Right lung (tissue), 5 donors: Measurements from ENCODE around the gene FAM78A. TPM values are rescaled to one million over a fixed set of nuclear protein-coding genes. Genes with fewer than 3 reads are reported as not detected.
"Not testable (repeated sequence)": the region's sequence is repeated elsewhere in the genome, so short reads cannot be mapped to it uniquely, and the experiment has no call there.

Source experiments
- DNase-seq, 2 donors: peaks; one replicate each; pipeline ENCODE4 v3.0.0-alpha.2; 2013
- polyA plus RNA-seq, 5 donors: library from polyadenylated mRNA; unstranded; fragments of 120-200 nt; gene quantifications; one replicate each; pipeline versions ENCODE4 v1.2.1 to v1.2.3, GENCODE V29; 2013; ENCODE audit warnings: inconsistent platforms in 1 of 5, low replicate concordance in 1 of 5; ENCODE audit not compliant: insufficient read length in 5 of 5, insufficient read depth in 1 of 5

Gene FAM78A
- polyA plus RNA-seq, 5 donors, result 3.8 to 8.2 (median 5.3) TPM

DNA sequence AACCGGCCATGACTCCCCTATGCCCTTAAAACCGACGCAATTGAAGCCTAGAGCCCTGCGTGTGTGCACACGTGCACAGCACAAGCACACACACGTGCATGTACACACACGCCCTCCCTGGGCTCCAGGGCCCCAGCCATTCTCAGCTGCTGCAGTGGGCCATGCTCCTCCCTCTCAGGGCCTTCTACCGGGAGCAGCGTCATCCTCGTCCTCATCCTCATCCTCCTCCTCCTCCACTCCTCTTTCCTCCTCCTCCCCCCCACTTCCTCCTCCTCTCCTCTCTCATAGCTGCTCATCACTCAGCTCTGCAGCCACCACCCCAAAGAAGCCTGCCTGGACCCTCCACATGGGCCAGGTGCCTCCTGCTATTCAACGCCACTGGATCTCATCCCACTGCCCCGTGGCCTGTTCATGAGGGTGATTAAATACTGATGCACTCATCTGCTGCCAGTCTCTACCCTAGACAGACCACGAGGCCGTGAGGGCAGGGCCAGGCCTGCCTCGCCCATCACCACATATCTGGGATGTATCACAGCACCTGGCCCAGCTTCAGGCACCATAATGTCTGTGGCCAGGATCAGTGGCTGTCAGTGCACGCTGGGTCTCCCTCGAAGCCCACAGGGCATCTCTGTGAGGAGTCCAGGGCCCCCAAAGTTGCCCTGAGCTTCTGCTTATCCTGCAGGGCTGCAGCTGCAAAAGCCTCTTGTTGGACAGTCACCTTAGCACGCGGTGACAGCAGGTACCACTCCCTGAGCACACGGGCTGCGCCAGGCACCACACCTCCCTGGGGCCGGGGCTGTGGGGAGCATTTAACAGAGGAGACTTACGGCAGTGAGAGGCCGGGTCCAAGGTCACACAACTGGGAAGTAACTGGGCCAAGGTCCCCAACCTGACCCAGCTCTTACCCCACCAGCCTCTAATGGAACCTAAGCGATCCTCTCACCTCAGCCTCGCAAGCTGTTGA lies 9.8 kb downstream of the FAM78A start:
- no peak for DNase-seq

DNA sequence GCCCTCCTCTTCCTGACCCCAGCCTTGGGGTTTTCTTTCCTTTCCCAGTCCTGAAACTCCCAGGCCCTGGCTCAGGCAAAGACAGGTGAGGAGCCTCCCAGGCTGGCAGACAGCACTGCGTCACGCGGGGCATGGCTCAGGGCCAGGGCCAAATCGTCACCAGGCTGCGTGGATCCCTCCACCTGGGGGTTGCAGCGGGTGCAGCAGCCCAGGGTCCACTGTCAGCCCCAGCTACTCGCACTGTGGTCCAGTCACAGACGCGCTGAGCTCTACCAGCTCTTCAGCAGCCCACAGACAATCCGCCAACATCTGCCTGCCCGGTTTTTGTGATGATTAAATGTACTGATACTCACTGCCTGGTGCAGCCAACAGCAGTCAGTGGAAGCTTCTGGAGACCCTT lies 12.1 kb downstream of the FAM78A start:
- DNase-seq, result no peak

DNA sequence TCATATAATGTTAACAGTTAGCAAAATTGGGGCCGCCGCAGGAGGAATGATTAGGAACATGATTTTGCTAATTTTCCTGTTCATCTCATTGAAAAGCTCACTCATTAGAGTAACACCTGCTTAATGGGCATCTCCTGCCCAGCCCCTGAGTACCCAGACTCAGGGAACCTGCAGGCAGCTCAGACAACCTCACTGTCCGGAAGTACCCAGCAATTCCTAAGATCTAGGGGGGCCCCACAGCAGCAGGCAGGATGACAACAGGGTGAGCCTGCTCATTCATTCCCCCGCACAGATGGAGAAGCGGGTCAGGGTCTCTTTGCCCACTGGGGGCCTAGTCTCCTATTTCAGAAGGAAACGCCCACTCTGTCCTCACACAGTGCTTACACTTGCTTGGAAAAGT lies 12.6 kb downstream of the FAM78A start:
- DNase-seq, result no peak

DNA sequence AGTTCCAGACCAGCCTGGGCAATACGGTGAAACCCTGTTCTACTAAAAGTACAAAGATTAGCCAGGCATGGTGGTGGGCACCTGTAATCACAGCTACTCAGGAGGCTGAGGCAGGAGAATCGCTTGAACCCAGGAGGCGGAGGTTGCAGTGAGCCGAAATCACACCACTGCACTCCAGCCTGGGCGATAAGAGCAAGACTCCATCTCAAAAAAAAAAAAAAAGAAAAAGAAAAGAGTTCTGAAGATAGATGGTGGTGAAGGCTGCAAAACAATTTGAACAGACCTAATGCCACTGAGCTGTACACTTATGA lies 13.3 kb downstream of the FAM78A start:
- not testable (repeated sequence) for DNase-seq

DNA sequence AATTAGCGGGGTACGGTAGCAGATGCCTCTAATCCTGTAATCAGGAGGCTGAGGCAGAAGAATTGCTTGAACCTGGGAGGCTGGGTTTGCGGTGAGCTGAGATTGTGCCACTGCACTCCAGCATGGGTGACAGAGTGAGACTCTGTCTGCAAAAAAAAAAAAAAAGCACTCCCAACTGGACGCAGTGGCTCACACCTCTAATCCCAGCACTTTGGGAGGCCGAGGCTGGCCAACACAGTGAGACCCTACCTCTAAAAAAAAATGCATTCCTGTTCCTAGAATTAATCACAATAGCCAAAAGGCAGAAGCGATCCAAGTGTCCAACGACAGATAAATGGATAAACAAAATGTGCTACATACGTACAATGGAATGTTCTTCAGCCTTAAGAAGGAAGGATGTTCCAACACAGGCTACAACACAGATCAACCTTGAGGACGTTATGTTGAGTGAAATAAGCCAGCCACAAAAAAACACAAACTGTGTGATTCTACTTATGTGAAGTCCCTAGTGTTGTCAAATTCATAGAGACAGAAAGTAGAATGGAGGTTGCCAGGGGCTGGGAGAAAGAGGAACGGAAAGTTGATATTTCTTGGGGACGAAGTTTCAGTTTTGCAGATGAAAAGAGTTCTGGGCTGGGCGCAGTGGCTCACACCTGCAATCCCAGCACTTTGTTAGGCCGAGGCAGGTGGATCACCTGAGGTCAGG lies 13.8 kb downstream of the FAM78A start:
- no peak for DNase-seq

DNA sequence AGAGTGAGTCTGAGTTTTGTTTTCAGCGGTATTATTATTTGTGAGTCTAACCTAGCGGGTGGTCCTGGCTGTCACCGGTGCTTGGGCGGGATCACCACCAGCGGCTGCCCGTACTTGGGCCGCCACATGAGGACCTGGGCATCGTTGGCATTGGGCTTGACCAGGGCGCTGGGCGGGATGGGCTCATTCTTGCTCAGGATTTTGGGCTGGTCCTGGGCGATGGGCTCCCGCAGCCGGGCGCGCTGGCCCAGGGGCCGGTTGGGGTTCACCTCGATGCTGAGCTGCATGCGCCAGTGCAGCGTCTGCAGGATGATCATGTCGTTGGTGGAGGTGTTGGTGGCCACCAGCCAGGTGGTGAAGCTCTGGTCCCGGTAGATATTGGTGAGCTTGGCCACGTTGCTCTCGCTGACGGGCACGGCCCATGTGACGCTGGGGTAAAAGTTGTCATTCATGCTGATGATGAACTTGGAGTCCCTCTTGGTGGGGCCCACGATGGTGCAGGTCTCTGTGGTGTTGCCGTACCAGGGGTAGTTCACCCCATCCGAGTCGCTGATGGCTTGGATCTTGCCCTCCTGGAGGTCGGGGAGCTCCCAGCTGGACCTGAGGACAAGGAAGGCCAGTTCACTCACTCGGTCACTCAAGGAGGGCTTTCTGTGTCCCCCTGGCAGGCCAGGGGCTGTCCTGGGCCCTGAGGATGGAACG lies 15.4 kb downstream of the FAM78A start:
- DNase-seq, result no peak

DNA sequence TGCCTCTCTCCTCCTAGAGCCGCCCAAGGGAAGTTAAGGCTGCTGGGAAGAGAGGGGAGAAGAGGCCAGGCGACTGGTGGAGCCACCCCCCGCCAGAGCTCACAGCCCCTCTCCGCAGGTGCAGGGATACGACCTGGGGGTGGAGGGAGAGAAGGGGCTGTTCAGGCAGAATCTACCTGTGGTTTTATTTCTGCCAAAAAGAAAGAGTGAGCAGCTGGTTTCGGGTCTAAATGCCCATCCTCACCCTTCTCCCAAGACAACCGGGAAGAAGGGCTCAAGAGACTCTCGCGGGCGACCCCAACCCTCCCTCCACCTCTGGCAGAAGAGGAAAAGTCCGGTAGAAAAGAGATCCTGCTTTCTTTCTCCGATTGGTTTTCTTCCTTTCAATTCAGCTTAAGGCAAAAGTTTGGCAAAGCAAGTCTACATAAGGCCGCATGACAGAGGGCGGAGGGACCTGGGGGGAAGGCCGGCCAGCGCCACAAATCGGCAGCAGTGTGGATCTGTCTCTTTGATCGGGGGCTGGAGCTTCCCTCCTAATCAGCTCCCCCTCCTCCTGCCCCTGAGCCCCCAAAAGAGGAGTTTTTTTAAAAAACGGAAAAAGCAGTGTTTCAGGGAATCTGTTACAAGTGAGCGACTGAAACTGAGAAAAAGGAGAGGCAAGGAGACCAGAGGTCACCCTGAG lies 16.3 kb downstream of the FAM78A start:
- DNase-seq, result no peak

DNA sequence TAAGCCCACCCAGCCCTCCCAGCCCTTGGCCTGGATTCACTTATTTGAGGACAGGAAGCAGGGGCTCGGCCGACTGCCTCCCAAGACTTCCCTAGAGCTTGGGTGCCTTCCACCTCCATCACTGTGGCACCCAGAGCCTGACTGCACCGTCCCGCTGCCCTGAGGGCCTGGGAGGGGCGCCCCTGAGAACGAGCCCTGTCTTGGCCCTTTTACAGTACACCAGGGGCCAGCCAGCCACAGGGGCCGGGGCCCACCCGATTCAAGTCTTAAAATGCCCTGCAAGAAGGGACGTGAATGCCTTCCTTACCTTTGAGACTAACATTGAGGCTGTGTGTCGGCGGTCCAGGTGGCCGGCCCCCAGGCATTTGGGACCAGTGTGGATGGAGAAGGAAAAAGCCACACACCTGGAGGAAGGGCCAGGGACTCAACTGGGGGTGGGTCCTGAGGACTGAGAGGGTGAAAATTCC lies 16.8 kb downstream of the FAM78A start:
- no peak for DNase-seq

DNA sequence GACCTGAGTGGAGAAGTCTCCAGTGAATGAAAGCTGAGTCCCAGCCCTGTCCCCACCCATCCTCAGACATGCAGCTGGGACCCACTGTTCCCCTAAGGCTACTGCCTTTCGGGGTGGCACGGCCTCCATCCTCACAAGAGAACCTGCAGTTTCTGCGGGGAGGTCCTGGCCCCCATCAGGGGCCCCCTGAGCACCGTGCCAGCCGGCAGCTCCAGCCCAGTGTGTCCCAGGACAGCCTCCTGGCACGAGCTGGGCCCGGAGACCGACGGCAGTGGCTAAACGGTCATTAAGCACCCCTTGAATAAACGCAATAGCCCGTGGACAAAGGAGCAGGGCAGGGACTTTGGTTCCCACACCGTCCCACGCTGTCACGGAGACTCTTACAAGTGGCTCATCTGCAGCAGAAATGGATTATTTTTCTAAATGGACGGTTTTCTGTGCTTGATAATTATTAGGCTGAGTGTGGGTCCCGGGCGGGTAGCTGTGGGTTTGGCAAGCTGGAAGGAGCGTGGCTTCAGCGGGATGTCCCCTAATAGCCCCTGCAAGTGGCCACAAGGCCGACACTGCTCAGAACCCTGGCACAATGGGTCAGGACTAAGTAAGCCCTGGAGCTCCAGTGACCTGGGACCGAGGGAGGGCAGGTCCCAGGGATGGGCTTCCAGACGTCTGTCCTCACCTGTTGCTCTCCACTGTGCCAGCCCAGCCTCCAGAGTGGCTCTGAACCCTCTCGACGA lies 17.4 kb downstream of the FAM78A start:
- no peak for DNase-seq

DNA sequence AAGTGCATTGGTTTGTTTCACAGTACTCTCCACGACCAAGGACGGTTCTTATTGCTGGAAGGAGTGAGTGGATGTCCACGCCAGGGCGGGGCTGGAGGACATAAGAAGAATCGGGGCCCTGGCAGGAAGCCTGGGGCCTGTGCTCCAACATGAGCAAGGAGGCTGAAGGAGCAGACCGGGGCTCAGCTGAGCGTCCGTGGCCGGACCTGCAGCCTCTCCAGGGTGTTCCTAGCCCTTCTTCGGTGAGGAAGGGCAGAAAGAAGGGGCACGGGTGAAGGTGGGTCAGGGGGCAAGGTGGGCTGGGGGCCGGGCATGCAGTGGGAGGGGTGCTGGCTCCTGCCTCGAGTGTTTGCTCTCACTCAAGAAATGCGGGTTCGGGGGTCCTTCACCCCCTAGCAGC lies 18.1 kb downstream of the FAM78A start:
- DNase-seq, result no peak

DNA sequence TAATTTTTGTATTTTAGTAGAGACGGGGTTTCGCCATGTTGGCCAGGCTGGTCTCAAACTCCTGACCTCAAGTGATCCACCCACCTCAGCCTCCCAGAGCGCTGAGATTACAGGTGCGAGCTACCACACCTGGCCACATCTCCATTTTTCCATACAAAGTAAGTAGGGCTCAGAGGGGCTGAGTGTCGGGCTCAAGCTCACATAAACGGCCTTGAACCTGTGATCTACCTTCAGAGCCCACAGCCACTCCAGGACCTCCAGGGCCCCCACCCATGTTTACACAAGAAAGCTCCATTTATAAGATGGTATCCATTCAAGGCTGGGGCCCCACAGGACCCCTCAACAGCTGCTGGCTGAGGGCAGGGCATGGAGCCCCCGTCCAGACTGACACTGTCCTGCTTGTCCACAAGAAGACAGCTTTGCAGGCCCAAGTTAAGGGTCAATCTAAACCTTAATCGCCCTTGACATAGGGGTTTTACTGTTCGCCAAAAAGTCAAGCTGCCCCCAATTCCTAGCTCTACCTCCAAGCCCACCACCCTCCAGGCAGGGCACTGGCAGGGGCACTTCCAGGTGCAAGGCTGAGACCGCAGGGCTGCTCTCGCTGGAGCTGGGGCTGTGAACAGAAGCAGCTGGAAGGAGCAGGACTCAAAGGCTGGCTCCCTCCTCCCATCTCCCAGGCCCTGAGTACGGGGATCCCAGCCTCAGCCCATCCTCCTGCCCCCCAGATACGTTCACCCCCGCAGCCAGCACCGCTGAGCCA lies 18.9 kb downstream of the FAM78A start:
- no peak for DNase-seq

DNA sequence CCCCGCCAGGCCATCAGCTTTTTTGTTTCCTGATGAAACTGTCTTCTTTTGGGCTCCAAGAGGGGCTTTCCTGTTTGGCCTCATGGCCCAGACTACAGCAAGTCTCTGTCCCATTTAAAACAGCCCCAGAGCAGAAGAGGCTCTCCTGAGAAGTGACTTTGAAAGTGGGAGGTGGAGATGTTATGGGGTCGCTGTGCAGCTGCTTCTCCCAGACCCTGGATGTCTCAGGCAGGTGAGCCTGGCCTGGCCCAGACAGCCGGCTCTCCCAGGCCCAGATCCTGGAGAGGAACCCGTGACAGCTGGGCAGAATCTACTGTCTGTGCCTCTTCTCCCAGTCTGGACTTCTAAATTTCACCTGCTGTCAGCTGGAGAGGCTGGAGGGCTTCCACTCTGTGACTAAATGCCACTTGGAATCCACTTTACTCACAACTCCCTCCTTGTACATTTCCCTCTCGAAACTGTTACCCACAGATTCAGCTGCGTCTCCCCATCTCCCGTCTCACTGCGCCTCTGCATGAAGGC lies 20.6 kb downstream of the FAM78A start:
- no peak for DNase-seq

DNA sequence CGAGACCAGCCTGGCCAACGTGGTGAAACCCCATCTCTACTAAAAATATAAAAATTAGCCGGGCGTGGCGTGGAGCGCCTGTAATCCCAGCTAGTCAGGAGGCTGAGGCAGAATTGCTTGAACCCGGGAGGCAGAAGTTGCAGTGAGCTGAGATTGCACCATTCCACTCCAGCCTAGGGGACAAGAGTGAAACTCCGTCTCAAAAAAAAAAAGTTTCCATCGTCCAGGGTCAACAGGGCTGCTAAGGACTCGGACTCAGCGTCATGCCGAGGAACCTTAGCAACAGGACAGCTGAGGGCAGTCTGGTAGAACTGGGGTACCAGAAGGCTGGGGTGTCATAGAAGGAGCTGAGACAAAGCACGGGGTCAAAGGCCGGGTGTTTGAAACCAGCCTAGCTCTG lies 21.7 kb downstream of the FAM78A start:
- DNase-seq, result no peak

DNA sequence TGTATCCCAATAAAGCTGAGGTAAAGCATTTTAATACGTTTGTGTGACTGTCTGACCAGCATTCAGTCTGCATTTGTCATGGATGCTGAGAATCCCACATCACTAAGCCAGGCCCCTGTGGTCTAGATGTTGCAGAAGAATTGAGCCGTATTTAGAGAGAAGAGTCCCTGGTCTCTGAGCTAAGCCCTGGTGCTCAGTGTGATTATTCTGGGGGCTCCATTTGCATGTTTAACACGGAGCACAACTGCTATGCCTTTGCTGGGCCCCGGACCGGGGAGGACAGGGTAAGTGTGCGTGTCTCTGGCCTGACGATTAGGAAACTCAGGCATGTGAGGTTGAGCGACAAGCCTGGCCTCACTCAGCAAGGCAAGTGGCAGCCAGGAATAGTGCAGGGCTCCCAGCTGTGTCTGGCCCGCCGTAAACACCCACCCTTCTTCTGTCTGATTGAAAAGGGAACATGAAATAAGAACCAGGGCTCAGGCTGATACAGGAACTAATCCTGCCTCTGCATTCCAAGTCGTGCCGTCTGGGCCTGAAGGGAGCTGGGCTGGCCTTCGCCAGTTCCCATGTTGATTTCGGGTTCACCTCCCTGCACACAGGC lies 22.3 kb downstream of the FAM78A start:
- DNase-seq, result no peak

DNA sequence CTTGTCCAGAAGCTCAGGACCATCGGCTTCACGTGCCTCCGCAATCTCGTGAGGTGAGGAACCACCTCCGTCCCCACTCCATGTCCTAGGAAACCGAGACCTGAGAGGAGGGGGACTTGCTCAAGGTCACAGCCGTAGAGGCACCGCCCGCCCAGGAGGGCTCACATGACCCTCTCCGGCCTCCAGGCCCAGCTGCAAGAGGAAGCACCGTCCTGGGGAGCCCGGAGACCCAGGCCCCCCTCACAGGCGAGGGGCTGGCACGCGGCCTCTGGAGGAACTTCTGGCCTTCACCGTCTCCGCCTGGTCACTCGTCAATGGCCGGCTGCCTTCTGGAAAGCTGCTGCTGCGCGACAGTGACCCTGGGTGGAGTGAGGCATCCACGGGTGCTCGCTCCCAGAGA lies 24.2 kb downstream of the FAM78A start:
- no peak for DNase-seq

DNA sequence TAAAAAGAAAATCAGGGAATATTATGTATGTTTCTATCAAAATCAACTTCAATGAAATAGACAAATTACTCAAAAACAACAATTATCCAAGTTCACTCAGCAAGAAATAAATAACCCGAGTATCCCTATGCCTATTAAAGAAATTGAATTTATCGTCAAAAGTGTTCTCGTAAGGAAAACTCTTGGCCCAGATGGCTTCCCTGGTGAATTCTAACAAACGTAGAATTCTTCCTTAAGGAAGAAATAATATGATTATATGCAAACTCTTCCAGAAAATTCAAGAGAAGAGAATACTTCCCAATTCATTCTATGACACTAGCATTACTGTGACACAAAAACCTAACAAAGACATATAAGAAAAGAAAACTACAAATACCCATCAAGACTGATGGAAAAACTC lies 29.7 kb downstream of the FAM78A start:
- DNase-seq, result no peak

DNA sequence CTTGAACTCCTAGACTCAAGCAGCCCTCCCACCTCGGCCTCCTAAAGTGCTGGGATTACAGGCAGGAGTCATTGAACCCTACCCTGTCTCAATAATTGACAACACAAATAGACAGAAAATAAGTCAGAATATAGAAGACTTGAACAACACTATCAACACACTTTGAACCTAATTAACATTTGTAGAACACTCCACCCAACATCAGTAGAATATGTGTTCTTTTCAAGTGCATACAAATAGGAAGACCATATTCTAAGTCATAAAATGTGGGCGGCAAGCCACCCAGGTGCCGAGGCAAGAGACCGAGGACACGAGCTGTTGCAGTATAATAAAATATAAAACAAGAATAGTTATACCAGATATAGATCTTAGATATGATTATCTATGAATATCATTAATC lies 32.0 kb downstream of the FAM78A start:
- DNase-seq, result not testable (repeated sequence)

DNA sequence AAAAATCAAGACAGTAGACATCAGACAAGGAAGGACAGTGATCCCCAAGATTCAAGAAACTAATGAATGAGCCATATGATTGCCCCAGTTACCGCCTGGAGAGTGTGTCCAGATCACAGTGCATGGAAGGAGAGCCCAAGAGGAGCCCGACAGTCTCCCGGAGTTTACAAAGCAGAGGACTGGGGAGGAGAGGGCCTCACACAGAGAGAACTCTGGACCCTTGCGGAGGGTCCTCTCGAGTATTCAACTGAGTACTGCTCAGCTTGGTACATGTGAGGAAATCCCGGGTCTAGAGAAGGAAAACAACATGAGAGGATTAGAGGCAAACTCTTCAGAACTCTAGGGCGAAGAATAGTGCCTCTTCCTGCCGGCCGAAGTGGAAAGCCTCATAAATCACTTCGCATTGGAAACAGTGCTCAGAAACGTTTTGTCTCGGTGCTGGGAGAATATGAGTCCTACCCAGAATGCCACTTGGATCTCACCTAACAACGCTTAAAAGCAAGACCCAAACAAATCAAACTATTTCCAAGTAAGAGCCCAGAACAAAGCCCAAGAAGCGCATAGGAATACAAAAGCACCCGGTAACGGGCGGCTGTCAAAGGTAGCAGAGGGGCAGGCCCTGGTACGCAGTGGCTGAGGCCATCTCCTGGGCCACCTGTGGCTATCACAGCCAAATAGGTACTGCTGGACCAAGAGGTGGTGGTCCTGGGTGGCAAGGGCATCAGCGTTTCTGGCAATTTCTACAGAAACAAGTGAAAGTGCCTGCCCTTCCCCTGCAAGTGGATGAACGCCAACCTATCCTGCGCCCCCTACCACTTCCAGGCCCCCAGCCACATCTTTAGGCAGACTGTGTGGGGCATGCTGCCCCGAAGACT lies 36.0 kb downstream of the FAM78A start:
- DNase-seq, result no peak
